Neural cell (in vitro differentiated cells): Measurements from ENCODE around the gene MAP6.

Experiments used
- TF ChIP-seq, protein P1 (sequence below): fragments of 450-650 bp; IDR thresholded peaks from 2 replicates; pipeline ENCODE4 v1.5.1; 2014; ENCODE audit warnings: antibody characterized with exemption, mild to moderate bottlenecking, moderate library complexity; ENCODE audit not compliant: poor library complexity, severe bottlenecking
- TF ChIP-seq, protein P2 (sequence below): IDR thresholded peaks from 2 replicates; pipeline ENCODE4 v1.6.1; 2012; ENCODE audit warnings: borderline replicate concordance

DNA sequence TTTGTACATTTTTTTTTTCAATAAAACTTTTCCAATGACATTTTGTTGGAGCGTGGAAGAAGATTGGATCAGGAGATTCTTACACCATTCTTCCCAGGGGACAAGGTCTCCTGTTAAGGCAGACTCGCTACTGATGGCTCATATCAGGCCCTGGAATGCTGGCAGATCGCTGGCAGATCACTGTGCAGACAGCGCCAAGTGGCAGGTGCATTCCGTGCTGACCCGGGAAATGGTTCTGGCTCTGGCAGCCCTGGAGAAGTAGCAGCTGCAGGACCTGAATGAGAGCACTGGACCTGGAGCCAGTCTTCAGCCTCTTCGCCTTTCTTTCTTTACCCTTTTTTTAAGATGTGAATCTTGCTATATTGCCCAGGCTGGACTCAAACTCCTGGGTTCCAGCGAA is 96.1 kb downstream of the MAP6 start:
- TF ChIP-seq, protein P1, sequence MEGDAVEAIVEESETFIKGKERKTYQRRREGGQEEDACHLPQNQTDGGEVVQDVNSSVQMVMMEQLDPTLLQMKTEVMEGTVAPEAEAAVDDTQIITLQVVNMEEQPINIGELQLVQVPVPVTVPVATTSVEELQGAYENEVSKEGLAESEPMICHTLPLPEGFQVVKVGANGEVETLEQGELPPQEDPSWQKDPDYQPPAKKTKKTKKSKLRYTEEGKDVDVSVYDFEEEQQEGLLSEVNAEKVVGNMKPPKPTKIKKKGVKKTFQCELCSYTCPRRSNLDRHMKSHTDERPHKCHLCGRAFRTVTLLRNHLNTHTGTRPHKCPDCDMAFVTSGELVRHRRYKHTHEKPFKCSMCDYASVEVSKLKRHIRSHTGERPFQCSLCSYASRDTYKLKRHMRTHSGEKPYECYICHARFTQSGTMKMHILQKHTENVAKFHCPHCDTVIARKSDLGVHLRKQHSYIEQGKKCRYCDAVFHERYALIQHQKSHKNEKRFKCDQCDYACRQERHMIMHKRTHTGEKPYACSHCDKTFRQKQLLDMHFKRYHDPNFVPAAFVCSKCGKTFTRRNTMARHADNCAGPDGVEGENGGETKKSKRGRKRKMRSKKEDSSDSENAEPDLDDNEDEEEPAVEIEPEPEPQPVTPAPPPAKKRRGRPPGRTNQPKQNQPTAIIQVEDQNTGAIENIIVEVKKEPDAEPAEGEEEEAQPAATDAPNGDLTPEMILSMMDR = no peak
- TF ChIP-seq, protein P2, sequence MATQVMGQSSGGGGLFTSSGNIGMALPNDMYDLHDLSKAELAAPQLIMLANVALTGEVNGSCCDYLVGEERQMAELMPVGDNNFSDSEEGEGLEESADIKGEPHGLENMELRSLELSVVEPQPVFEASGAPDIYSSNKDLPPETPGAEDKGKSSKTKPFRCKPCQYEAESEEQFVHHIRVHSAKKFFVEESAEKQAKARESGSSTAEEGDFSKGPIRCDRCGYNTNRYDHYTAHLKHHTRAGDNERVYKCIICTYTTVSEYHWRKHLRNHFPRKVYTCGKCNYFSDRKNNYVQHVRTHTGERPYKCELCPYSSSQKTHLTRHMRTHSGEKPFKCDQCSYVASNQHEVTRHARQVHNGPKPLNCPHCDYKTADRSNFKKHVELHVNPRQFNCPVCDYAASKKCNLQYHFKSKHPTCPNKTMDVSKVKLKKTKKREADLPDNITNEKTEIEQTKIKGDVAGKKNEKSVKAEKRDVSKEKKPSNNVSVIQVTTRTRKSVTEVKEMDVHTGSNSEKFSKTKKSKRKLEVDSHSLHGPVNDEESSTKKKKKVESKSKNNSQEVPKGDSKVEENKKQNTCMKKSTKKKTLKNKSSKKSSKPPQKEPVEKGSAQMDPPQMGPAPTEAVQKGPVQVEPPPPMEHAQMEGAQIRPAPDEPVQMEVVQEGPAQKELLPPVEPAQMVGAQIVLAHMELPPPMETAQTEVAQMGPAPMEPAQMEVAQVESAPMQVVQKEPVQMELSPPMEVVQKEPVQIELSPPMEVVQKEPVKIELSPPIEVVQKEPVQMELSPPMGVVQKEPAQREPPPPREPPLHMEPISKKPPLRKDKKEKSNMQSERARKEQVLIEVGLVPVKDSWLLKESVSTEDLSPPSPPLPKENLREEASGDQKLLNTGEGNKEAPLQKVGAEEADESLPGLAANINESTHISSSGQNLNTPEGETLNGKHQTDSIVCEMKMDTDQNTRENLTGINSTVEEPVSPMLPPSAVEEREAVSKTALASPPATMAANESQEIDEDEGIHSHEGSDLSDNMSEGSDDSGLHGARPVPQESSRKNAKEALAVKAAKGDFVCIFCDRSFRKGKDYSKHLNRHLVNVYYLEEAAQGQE = no peak
